HG02759 (cell line): ENCODE data around the gene KBTBD12.
"Not testable (repeated sequence)": the region's sequence is repeated elsewhere in the genome, so short reads cannot be mapped to it uniquely, and the experiment has no call there.

Source experiments
- ATAC-seq: cut with Tn5 transposase; IDR thresholded peaks from one replicate; pipeline ENCODE4 v1.9.1; 2021; ENCODE audit warnings: mild to moderate bottlenecking, moderate library complexity; ENCODE audit not compliant: unreplicated experiment

Gene KBTBD12

DNA sequence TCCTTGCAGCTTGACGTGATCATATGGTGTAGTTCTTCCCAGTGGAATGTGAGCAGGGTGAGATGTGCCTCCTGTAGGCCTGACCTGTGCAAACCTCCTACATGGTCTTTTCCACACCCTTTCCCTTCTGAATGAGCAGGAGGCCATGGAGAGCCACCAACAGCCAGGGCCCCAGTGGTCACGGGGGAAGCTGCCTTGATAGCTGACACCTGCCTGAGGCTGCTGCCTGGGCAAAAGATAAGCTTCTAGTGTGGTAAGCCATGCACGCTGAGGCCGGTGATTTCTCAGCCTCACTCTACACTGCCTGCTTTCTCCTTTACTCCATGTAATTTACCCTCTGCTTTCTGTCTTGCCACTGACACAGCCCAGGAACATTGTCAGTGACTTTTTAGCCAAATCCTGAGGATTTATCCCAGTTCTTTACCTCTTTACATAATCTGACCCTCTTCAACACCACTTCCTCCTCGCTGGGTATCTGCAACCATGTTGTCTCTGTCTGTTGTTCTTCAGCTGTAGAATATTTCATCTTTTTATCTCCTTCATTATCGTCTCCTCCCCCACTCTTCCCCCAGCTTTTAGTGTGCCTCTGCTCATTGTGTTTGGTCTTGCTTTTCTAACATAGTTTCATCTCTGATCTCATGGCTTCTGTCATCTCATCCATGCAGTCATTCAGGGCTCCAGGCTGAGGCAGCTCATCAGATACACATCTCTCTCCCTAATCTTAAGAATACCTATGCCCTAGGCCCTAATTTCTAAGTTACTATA is 11.2 kb upstream of the KBTBD12 start:
- no peak for ATAC-seq

- ATAC-seq = no peak
Measured at GRCh38 chr3:127905556-127905955, 9.5 kb upstream of the KBTBD12 start.

- not testable (repeated sequence) for ATAC-seq
Measured at GRCh38 chr3:127906653-127907052, 8.4 kb upstream of the KBTBD12 start.

DNA sequence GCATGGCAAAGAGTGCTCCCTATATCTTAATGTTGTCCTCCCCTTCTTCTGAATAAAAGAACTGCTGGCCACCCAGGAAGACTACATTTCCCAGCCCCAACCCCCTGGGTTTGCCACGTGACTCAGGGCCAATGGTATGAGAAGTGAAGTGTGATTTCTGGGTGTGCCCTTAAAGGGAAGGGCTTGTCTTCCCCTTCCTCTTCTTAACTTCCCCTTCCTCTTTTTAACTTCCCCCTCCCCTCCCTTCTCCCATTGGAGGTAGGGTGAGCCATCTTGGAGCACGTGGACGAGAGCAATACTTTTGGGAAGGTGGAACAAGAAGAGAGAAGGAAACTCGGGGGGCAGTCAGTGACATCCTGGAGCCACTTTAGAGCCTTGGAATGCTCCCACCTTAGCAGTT is 6.8 kb upstream of the KBTBD12 start:
- ATAC-seq = no peak

GRCh38 chr3:127908951-127909350 is 6.1 kb upstream of the KBTBD12 start:
- ATAC-seq = no peak

GRCh38 chr3:127909646-127910045 is 5.4 kb upstream of the KBTBD12 start:
- ATAC-seq = no peak

DNA sequence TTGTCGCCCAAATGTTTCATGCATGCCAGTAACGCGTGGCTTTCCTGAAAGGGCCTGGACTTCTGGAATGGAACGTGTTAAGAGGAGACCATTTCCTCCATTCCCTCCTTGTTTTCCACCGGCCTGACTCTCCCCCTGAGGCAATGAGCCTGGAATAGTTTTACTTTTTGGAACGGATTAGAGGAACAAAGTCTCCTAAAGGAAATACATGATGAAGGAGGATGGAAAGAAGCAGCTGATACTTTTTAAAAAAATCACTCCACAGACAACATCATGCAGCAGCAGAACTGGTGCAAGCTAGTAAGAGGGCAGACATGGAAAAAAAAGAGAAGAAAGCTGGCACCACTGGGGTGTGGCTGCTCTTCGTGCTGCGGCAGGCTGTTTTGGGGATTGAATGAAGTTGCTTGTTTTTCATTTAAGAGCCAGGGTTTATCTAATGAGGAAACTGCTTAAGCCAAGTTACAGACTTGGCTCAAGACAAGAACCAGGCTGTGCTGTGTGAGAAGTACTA is 3.6 kb upstream of the KBTBD12 start:
- ATAC-seq = no peak

DNA sequence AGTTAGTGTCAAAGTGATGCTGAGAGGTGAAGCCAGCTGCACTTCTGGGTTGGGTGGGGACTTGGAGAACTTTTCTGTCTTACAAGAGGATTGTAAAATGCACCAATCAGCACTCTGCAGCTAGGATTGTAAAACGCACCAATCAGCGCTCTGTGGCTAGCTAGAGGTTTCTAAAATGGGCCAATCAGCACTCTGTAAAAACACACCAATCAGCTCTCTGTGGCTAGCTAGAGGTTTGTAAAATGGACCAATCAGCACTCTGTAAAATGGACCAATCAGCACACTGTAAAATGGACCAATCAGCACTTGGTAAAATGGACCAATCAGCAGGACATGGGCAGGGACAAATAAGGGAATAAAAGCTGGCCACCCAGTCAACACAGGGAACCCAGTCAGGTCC is 1.2 kb upstream of the KBTBD12 start:
- not testable (repeated sequence) for ATAC-seq

- ATAC-seq = no peak
Measured at GRCh38 chr3:127914584-127914983, 448 bp upstream of the KBTBD12 start.

DNA sequence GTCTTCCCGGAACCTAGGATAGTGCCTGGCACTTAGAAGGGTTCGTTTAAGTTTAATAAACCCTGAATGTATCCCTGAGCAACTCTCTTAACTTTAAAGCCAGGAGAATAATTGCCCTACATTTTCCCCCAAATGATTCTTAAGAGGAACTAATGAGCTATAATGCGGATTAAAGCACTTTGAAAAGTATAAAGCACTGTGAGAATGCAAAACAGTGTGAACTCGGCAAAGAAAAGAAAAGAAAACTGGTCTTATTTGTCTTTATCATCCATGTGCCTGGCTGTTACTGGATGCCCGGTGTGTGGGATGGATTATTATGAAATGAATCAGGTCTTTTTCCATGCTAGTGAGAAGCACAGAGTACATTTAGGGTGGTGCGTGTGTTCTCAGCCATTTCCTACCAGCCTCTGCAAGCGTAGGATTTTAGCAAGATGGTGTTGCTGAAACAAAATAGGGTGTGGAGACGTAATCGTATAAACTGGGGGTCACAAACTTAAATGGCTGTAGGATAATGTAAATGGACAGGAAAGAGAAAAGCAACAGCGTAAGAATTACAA is 983 bp downstream of the KBTBD12 start:
- ATAC-seq = no peak

- ATAC-seq = no peak
Measured at GRCh38 chr3:127920738-127921137, 5.7 kb downstream of the KBTBD12 start.

DNA sequence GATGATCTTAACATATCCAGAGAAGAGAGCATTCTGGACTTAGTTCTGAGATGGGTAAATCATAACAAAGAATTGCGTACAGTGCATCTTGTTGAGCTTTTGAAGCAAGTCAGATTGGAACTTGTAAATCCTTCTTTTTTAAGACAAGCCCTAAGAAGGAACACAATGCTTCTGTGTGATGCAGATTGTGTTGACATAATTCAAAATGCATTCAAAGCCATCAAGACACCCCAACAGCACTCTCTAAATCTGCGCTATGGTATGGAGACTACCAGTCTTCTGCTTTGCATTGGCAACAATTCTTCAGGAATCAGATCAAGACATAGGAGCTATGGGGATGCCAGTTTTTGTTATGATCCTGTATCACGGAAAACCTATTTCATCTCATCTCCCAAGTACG is 8.6 kb downstream of the KBTBD12 start:
- ATAC-seq = no peak

- ATAC-seq = no peak
Measured at GRCh38 chr3:127925384-127925783, 10.4 kb downstream of the KBTBD12 start.

DNA sequence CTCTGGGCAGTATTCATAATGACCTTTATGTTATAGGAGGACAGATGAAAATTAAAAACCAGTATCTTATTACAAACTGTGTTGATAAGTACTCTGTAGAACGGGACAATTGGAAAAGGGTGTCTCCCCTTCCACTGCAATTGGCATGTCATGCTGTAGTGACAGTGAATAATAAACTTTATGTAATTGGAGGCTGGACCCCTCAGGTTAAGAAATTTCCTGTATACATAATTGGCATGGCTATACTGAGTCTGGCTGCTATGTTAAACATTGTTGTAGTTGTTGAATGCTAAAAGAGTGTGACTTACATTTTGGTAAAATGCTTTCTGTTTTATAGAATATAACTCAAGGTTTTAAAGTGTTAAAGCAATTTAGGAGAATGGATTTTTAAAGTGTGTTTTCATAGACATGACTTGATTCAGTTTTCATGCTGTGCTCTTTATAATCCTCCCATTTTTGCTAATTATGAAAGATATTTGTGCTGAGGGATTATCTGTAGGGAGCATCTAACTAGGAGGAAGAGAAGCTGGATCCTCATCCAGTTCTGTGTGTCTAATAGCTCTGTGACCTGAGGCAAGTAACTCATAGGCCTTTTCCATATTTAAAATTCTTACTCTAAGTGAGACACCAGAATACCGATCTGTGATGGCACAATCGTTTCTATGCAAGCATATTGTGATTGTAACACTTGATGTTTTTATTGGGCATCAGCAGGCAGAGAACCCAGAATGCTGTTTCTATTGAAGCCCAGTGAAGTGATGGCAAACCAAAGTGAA is 13.0 kb downstream of the KBTBD12 start:
- ATAC-seq = no peak

DNA sequence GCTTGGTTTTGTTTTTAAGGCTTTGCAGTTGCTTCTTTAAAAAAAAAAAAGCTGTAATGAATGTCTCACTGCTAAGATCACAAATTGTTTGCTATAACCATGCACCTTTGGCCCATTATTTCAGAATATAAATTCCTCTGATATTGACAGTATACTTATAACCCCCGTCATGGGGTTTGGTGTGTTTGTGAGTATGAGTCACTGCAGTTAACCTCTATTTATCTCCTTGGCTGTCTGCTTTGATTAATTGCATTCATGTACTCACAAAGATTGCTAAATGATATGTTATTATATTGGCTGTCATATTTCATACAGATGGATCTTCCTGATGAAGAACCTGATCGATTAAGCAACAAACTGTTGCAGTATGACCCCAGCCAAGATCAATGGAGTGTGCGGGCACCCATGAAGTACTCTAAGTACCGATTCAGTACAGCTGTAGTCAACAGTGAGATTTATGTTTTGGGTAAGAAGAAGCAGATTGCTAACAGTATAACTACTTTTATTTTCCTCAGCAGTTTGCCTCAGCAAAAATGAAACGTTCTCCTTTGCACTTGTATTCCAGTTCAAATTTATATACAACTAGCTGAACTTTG is 14.9 kb downstream of the KBTBD12 start:
- ATAC-seq = no peak

GRCh38 chr3:127933396-127933795 is 18.4 kb downstream of the KBTBD12 start:
- no peak for ATAC-seq

- no peak for ATAC-seq
Measured at GRCh38 chr3:127938800-127939199, 23.8 kb downstream of the KBTBD12 start.

DNA sequence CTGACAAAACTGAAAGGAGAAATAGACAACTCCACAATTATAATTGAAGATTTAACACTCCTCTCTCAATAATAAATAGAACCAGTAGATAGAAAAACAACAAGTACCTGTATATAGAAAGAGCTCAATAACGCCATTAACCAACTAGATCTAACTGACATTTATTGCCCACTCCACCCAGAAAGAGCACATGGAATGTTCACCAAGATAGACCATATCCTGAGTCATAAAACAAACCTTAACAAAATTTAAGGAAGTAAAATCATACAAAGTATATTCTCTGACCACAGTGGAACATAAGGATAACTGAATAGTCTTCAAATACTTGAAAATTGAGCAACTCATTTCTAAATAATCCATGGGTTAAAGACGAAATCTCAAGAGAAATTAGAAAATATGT is 25.1 kb downstream of the KBTBD12 start:
- ATAC-seq = no peak

DNA sequence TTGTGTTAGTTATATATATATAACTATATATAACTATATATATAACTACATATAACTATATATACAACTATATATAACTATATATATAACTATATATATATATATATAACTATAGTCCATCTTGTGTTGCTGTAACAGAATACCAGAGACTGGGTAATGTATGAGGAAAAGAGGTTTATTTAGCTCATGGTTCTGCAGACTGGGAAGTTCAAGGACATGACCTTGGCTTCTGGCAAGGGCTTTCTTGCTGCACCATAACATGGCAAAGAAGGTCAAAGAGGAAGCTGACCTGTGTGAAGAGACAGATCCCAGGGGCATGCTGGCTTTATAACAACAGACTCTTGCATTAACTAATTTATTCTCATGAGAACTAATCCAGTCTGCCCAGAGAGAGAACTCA is 27.6 kb downstream of the KBTBD12 start:
- no peak for ATAC-seq

- no peak for ATAC-seq
Measured at GRCh38 chr3:127948211-127948610, 33.2 kb downstream of the KBTBD12 start.

DNA sequence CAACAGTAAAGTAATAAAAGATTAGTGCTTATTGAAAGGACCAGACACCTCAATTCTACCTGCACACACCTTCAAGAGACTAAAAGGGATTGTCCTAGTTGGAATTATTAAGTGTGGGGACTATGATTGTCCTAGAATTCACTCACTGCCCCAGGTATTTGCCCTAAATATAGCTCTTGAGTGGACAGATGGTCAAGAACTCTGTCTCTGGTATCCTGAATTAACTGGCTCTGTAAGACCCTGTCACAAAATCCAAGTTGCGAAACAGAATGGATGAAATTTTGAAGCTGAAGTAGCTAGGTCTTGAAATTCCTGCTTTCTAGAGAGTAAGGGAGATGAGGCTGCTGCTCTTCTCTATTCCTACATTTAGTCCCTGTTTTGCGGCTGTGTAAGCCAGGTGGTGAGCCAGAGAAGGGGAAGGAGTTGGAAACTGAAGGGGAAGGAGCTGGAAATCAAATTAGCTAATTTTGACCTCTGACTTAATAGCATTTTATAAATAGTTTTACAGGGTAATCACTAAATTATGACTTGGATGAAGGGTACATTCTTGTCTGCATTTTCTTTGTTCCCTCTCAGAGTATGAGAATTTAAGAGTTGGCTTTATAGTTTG is 34.5 kb downstream of the KBTBD12 start:
- ATAC-seq = no peak
